Renal pelvis (tissue), 4 donors: ENCODE data around the gene DUSP22. TPM values are rescaled to one million over a fixed set of nuclear protein-coding genes. Genes with fewer than 3 reads are reported as not detected.

Experiments used
- DNase-seq: peaks from one replicate; pipeline ENCODE4 v3.0.0-alpha.2; 2013
- polyA plus RNA-seq, 3 donors: library from polyadenylated mRNA; unstranded; fragments of 120-200 nt; gene quantifications; one replicate each; pipeline ENCODE4 v1.2.1, GENCODE V29; 2013; ENCODE audit not compliant: insufficient read length in 3 of 3

Gene DUSP22
- polyA plus RNA-seq, 3 donors, result 22.3 to 23.4 (median 22.6) TPM

GRCh38 chr6:349491-349921 lies 57.2 kb downstream of the DUSP22 start:
- no peak for DNase-seq

GRCh38 chr6:350371-350770 lies 58.1 kb downstream of the DUSP22 start:
- no peak for DNase-seq

- no peak for DNase-seq
Observed at GRCh38 chr6:351011-351866, 59.0 kb downstream of the DUSP22 start.

- DNase-seq, result no peak
Observed at GRCh38 chr6:351867-352289, 59.6 kb downstream of the DUSP22 start.

GRCh38 chr6:352474-352873 lies 60.2 kb downstream of the DUSP22 start:
- DNase-seq, result no peak

- DNase-seq, result no peak
Observed at GRCh38 chr6:352896-353470, 60.7 kb downstream of the DUSP22 start.

GRCh38 chr6:353642-354614 lies 61.6 kb downstream of the DUSP22 start:
- no peak for DNase-seq

- DNase-seq, result no peak
Observed at GRCh38 chr6:354631-355280, 62.5 kb downstream of the DUSP22 start.

GRCh38 chr6:355373-356208 lies 63.3 kb downstream of the DUSP22 start:
- DNase-seq, result no peak

- no peak for DNase-seq
Observed at GRCh38 chr6:356828-357251, 64.6 kb downstream of the DUSP22 start.

GRCh38 chr6:357261-357790 lies 65.0 kb downstream of the DUSP22 start:
- DNase-seq, result no peak

GRCh38 chr6:357791-358341 lies 65.6 kb downstream of the DUSP22 start:
- DNase-seq, result no peak

GRCh38 chr6:358432-358831 lies 66.1 kb downstream of the DUSP22 start:
- no peak for DNase-seq

- no peak for DNase-seq
Observed at GRCh38 chr6:358847-359246, 66.6 kb downstream of the DUSP22 start.

GRCh38 chr6:359261-360035 lies 67.2 kb downstream of the DUSP22 start:
- DNase-seq, result no peak

- no peak for DNase-seq
Observed at GRCh38 chr6:360349-360748, 68.1 kb downstream of the DUSP22 start.

- DNase-seq, result no peak
Observed at GRCh38 chr6:360764-361373, 68.6 kb downstream of the DUSP22 start.

GRCh38 chr6:361411-362132 lies 69.3 kb downstream of the DUSP22 start:
- no peak for DNase-seq
